GM20000 (cell line): ENCODE data around the gene ADRB1.

Experiments used
- DNase-seq: peaks from one replicate; pipeline ENCODE4 v3.0.0; 2012; ENCODE audit warnings: low spot score
- TF ChIP-seq, protein P1 (sequence below): IDR thresholded peaks from 2 replicates; pipeline ENCODE4 v1.5.1; 2012; ENCODE audit warnings: mild to moderate bottlenecking, control low read depth; ENCODE audit errors: extremely low read depth, missing control alignments

ADRB1 gene

DNA sequence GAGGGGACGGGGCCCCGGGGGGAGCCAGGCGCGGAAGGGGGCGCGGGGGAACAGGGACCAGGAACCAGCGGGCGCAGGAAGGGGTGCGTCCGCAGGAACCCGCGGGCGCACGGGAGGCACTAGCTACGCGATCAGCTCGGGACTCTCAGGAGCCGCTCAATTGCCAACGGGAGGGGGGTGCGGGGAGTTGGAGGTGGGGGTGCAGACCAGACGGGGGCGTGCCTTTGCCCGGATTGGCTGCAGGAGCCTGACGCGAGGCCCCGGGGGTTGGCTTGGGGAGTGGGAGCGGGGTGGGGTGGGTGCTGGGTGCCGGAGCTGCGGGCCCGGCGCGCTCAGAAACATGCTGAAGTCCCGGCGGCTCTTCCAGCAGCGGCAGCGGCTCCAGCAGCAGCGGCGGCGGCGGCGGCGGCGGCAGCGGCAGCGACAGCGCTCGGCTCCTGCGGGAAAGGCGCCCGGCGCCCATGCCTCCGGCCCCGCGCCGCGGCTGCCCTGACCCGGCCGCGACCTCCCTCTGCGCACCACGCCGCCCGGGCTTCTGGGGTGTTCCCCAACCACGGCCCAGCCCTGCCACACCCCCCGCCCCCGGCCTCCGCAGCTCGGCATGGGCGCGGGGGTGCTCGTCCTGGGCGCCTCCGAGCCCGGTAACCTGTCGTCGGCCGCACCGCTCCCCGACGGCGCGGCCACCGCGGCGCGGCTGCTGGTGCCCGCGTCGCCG, at the start of gene ADRB1:
TSS of gene ADRB1 (plus strand) at position 335 of the 715 bp plus-strand sequence. CDS start at position 602, 267 bp downstream.
- DNase-seq, result peak; percentile 85
- TF ChIP-seq, protein P1, sequence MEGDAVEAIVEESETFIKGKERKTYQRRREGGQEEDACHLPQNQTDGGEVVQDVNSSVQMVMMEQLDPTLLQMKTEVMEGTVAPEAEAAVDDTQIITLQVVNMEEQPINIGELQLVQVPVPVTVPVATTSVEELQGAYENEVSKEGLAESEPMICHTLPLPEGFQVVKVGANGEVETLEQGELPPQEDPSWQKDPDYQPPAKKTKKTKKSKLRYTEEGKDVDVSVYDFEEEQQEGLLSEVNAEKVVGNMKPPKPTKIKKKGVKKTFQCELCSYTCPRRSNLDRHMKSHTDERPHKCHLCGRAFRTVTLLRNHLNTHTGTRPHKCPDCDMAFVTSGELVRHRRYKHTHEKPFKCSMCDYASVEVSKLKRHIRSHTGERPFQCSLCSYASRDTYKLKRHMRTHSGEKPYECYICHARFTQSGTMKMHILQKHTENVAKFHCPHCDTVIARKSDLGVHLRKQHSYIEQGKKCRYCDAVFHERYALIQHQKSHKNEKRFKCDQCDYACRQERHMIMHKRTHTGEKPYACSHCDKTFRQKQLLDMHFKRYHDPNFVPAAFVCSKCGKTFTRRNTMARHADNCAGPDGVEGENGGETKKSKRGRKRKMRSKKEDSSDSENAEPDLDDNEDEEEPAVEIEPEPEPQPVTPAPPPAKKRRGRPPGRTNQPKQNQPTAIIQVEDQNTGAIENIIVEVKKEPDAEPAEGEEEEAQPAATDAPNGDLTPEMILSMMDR, result no peak

DNA sequence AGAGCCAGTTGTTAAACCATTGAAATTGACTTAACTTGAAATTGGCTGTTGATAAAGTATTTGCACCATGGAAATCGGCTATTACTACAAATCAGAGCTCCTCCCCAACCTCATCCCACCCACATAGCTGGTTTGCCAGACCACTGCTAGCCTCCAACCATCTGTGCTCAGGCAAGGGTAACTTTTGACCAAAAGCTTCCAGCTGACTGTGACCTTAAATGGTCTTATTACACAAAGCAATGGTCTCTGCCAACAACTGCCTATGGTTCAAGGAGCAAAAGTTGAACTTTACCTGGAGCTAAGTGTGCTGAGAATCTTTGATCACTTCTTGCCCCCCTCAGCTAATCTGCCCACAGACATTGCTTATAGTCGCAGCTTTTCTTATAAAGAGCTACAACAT, 48.5 kb upstream of the ADRB1 start:
- TF ChIP-seq, protein P1, result no peak
- DNase-seq, result no peak

DNA sequence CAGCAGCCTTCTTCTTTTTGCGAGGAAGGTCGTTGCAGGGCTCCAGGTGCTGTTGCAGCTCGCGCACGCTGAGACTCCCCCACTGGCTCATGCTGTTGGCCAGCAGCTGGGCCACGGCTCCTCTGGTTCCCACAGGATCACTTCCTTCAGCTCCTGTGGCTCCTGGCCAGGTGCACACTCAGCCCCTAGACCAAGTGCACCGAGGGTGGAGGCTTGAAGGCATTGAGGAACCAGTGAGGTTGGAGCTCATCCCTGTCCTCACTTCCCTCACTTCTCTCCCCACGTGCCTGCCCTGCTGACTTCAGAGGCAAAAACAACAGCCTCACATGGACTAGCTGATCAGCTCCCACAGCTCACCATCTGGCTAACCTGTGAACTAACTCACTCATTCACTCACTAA, 46.2 kb upstream of the ADRB1 start:
- TF ChIP-seq, protein P1, result no peak
- no peak for DNase-seq

DNA sequence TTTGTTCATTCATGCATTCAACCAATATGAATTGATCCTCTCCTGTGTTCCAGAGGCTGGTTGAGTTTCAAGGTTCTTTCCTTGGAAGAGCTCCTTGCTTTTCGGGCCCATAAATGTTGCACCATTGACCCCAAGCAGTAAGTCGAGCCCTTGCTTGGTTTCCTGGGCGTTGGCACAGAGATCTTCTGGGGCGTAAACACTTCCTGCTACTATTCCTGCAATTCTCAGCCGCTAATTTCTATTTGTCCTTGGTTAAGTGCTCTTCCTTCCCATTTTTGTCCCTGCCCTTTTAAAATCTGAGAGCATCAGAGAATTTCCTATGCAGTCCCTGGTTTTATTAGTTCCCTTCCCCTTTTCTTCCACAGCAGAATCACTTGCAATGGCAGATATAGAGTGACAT, 44.1 kb upstream of the ADRB1 start:
- TF ChIP-seq, protein P1, result no peak
- DNase-seq, result no peak

DNA sequence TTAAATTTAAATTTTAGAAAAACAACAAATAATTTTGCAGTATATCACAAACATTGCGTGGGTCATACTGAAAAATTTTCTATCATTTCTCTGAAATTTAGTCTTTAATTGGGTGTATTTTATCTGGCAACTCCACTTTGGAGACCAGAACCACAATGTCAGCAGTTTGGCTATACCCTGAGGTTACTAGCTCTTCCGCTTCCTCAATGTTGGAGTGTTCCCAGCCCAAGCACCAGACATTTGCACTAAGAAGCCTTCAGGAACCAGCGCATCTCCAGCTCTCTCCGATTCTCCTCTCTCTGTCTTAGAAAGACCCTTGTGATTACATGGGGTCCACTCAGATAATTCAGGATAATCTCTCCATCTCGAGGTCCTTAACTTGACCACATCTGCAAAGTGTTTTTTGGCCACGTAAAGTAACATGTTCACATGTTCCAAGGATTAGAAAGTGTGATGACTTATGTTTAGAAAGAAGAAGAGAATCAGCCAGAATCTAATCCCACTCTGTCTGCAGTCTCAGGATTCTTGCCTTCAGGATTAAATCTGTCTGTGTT, 43.1 kb upstream of the ADRB1 start:
- TF ChIP-seq, protein P1, result no peak
- DNase-seq, result no peak

DNA sequence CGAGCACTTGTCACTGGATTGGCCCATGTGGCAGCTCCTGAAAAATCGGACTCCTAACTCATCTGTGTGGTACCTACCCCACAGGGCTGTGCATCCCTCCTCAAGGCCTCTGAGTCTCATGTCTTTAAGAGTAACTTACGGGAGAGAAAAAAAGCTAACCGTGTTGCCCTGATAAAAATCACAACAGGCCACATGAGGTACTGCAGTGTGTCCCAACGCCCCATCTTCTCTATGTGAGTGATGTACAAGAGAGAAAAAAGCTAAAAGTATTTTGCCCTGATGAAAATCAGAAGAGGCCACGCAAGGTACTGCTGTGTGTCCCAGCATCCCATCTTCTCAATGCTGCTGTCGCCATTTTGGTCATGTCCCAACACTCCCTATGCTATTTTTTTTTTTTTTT, 41.2 kb upstream of the ADRB1 start:
- DNase-seq, result no peak
- TF ChIP-seq, protein P1, result no peak

DNA sequence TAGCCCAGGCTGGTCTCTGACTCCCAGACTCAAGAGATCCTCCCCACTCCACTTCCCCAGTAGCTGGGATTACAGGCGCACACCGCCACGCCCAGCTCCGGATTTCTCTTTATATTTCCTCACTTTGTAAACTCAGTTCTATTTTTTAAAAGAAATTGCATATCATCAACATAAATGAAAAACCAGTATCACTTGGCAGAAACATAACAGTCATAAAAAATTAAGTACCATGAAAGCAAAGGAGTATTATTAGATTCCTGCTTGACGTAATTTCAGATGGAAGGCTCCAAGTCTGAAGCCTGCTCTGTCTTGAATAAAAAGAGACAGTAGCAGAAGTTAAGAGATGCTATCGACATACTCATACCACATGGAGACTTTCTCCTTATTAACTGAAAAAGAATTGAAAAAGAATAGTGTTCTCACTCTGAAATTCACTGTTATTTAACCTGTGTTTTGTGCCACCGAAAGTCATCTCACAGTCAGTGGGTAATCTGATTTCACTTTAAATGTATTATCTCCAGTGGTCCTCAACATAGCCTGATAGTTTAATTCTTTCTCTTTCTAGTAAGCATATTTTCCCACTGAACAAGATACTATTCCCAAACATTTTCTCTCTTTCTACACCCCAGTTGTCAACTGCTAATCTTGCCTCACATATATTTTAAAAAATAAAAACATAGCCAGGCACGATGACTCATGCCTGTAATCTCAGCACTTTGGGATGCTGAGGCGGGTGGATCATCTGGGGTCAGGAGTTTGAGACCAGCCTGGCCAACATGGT, 40.3 kb upstream of the ADRB1 start:
- no peak for DNase-seq
- TF ChIP-seq, protein P1, result no peak
